Adipocyte (in vitro differentiated cells): ENCODE measurements around the gene SLC16A12.

ENCODE experiments used
- DNase-seq: peaks from one replicate; pipeline ENCODE4 v3.0.0-alpha.2; 2015; ENCODE audit warnings: low read depth
- H3K27me3 ChIP-seq: replicated peaks from 2 replicates; pipeline ENCODE4 v1.7.0; 2013; ENCODE audit warnings: mild to moderate bottlenecking, low read length, moderate library complexity; ENCODE audit not compliant: control insufficient read depth, insufficient read depth
- H3K36me3 ChIP-seq: 2 replicates; pipeline ENCODE4 v1.7.0; 2013; ENCODE audit warnings: low read length, mild to moderate bottlenecking, moderate library complexity; ENCODE audit not compliant: control insufficient read depth, insufficient read depth, severe bottlenecking
- H3K4me1 ChIP-seq: 2 replicates; pipeline ENCODE4 v1.7.0; 2013; ENCODE audit warnings: mild to moderate bottlenecking, low read length, moderate library complexity; ENCODE audit not compliant: control insufficient read depth, insufficient read depth
- H3K4me3 ChIP-seq: 2 replicates; pipeline ENCODE4 v1.7.0; 2013; ENCODE audit warnings: mild to moderate bottlenecking, low read length, moderate library complexity
- H3K9ac ChIP-seq: 2 replicates; pipeline ENCODE4 v1.7.0; 2013; ENCODE audit warnings: mild to moderate bottlenecking, low read length, moderate library complexity
- H3K9me3 ChIP-seq: 2 replicates; pipeline ENCODE4 v1.7.0; 2013; ENCODE audit warnings: mild to moderate bottlenecking, low read length, moderate library complexity; ENCODE audit not compliant: control insufficient read depth

SLC16A12 gene, protein sequence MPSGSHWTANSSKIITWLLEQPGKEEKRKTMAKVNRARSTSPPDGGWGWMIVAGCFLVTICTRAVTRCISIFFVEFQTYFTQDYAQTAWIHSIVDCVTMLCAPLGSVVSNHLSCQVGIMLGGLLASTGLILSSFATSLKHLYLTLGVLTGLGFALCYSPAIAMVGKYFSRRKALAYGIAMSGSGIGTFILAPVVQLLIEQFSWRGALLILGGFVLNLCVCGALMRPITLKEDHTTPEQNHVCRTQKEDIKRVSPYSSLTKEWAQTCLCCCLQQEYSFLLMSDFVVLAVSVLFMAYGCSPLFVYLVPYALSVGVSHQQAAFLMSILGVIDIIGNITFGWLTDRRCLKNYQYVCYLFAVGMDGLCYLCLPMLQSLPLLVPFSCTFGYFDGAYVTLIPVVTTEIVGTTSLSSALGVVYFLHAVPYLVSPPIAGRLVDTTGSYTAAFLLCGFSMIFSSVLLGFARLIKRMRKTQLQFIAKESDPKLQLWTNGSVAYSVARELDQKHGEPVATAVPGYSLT

DNA sequence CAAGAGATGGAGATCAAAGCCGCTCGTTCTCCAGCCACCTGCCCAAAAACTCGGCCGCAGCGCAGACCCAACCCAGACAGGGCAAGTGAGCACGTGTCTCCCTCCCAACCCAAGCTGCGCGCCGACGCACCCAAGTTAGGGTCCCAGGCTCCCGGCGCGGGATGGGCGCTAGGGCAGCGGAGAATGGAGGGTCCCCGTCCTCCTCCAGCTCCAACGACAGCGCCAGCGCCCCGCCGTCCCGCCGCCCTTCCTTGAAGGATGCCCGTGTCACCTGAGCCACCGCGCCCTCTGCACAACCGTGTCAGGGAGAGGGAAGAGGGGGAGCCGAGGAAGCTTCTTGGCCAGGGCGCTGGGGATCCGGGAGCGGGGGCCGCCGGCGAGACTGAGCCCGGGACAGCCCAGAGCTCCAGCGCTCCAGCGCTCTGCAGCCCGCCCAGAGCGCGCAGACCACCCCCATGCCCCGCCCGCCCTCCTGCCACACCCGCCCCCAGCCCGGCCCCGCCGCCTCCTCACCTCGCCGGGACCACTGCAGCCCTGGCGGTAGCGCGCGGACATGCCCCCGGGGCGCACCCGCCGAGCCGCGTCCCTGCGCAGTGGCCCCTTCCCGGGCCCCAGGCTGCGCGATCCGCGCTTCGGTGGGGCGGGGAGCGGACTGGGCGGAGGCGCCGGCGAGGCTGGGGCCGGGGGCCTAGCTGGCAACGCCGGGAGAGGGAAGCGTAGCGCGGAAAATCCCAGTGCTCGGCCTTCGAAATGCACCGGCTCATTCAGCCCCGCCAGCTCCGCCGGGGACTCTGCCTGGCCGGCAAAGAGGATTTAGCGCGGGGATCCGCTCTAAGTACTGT, at the start of gene SLC16A12:
Gene SLC16A12 (minus strand): TSS at position 424 of the 842 bp plus-strand sequence. CDS start 73,016 bp downstream, outside the sequence.
- no peaks in the 10 kb centered on the region for H3K9me3 ChIP-seq
- no peaks in the 10 kb centered on the region for H3K36me3 ChIP-seq
- H3K9ac ChIP-seq = peak within 1 kb of the TSS; percentile 35
- DNase-seq = peak; percentile 53
- peak within 1 kb of the TSS; percentile 72 for H3K4me3 ChIP-seq
- H3K4me1 ChIP-seq = peaks cover 5% of the 10 kb centered on the region
- H3K27me3 ChIP-seq = peaks cover 35% of the 10 kb centered on the region

DNA sequence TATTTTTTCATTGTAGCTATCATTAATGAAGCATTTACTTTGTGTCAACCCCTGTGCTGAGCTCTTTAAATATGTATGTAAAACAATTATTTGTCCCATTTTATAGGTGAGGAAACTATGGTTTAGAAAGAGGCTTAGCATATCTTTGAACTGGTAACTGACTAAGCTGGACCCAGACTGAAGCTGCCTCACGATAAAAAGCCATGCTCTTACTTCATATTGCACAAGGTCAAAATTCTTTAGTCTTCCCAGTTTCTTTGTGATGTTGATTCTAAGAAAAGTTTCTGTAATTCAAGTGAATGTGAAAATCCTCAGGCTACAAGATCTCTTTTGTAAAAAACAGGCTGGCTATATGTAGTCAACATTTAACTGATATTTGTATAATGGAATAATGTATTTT, 46.6 kb upstream of the SLC16A12 start:
- H3K9me3 ChIP-seq = peaks cover 2% of the 10 kb centered on the region
- no peaks in the 10 kb centered on the region for H3K4me1 ChIP-seq
- H3K36me3 ChIP-seq = peaks cover 10% of the 10 kb centered on the region
- H3K9ac ChIP-seq = no peak overlapping the region
- DNase-seq = peak; percentile 41
- no peak overlapping the region for H3K4me3 ChIP-seq
- H3K27me3 ChIP-seq = no peaks in the 10 kb centered on the region

GRCh38 chr10:89580243-89580642, 44.8 kb upstream of the SLC16A12 start:
- DNase-seq = no peak
- Histone ChIP-seq H3K36me3 (peaks cover 6% of the 10 kb centered on the region), H3K9ac (no peak overlapping the region), H3K4me1 (peaks cover 3% of the 10 kb centered on the region), H3K27me3 (no peaks in the 10 kb centered on the region), H3K4me3 (no peak overlapping the region), H3K9me3 (peaks cover 10% of the 10 kb centered on the region)

DNA sequence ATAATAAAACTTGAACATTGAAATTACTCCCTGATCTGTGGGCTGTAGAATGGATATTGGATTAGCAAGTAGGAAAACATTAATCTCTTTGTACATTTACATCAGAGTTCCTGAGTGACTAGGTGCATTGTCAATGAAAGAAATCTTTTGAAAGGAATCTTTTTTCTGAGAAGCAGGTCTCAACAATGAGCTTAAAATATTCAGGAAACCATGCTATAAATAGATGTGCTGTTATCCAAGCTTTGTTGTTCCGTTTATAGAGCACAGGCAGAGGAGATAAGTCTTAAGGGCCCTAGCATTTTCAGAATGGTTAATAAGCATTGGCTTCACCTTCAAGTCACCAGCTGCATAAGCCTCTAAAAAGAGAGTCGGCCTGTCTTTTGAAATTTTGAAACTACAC, 41.3 kb upstream of the SLC16A12 start:
- DNase-seq = no peak
- Histone ChIP-seq H3K36me3 (no peaks in the 10 kb centered on the region), H3K9ac (no peak overlapping the region), H3K9me3 (peaks cover 10% of the 10 kb centered on the region), H3K27me3 (no peaks in the 10 kb centered on the region), H3K4me3 (no peak overlapping the region), H3K4me1 (peaks cover 16% of the 10 kb centered on the region)

DNA sequence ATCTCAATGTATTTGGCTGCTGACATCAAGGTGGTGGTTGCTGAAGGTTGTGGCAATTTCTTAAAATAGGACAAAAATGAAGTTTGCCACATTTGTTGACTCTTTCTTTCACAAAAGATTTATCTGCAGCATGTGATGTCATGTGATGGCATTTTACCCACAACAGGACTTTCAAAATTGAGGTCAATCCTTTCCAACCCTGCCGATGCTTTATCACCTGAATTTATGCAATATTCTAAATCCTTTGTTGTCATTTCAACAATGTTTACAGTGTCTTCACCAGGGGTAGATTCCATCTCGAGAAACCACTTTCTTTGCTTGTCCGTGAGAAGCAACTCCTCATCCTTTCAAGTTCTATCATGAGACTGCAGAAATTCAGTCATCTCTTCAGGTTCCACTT, 40.6 kb upstream of the SLC16A12 start:
- peaks cover 16% of the 10 kb centered on the region for H3K4me1 ChIP-seq
- H3K27me3 ChIP-seq = no peaks in the 10 kb centered on the region
- H3K9ac ChIP-seq = no peak overlapping the region
- no peak overlapping the region for H3K4me3 ChIP-seq
- H3K9me3 ChIP-seq = peaks cover 10% of the 10 kb centered on the region
- H3K36me3 ChIP-seq = no peaks in the 10 kb centered on the region
- no peak for DNase-seq

GRCh38 chr10:89575031-89575430, 39.6 kb upstream of the SLC16A12 start:
- Histone ChIP-seq H3K4me3 (no peak overlapping the region), H3K9me3 (peaks cover 10% of the 10 kb centered on the region), H3K27me3 (no peaks in the 10 kb centered on the region), H3K36me3 (no peaks in the 10 kb centered on the region), H3K4me1 (peaks cover 16% of the 10 kb centered on the region), H3K9ac (no peak overlapping the region)
- no peak for DNase-seq

DNA sequence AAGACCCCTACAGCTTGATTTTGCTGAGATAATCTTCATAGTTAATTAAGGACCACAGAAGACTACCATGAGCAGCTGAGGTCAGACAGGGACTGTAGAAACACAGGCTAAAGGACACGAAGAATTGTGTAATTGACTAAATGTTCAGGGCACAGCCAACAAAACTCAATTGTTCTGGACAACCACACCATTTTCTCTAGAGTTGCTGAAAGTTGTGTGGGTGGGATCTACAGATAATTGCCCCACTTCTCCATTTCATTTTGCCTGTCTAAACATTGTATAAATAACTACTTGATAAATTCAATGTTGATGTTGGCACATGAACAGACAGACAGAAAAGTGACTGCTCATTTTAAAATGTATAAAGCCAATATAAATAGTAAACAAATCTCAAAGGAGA, 39.0 kb upstream of the SLC16A12 start:
- DNase-seq = peak; percentile 34
- Histone ChIP-seq H3K4me1 (peaks cover 16% of the 10 kb centered on the region), H3K4me3 (no peak overlapping the region), H3K9me3 (peaks cover 10% of the 10 kb centered on the region), H3K9ac (no peak overlapping the region), H3K27me3 (no peaks in the 10 kb centered on the region), H3K36me3 (no peaks in the 10 kb centered on the region)

DNA sequence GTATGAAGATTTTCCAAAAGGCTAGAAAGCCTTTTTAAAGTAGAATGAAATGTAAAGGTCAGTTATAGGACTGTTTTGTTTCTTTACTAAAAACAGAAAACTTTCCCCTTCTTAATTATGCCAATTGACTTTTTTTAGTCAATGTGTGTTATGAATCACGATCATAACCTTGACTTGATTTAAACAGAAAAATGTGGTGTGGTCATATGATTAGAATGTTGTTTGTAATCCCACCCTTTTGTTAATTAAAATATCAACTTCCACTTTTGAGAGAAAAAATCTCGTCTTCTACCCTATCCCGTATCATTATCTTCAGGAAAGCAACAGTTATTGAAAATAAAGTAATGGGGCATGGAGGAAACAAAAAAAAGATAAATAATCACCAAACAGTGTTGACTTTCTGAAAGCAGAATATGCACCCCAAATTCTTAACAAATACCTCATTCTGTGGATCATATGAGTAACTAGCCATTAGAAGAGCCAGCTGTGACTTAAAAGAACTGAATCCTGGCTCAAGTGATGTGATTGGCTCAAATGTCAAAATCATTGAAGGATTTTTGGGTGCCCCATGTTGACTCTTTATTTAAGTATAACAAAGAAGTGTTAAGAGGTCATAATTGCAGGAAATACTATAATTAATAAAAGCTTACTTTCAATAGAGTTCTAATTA, 32.3 kb upstream of the SLC16A12 start:
- Histone ChIP-seq H3K36me3 (no peaks in the 10 kb centered on the region), H3K4me3 (no peak overlapping the region), H3K9me3 (no peaks in the 10 kb centered on the region), H3K9ac (no peak overlapping the region), H3K4me1 (peaks cover 9% of the 10 kb centered on the region), H3K27me3 (no peaks in the 10 kb centered on the region)
- peak; percentile 48 for DNase-seq

DNA sequence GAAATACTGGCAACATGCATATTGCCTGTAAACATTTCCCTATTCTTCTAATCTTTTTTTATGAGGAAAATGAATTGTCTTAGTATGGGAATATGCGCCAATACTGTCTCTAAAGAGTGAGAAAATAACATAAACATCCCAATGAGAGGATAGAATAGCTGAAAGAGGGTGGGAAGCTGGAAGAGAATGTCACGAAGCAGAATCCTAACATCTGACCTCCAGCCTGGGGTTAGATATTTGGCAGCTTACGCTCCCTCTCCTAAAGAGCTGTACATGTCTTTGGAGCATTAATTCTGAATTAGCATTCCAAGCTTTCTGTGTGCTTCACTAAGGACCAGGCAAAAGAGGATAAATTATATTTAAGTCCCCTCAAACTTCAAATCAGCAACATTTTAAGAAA, 31.6 kb upstream of the SLC16A12 start:
- no peak overlapping the region for H3K4me3 ChIP-seq
- H3K27me3 ChIP-seq = no peaks in the 10 kb centered on the region
- DNase-seq = no peak
- H3K36me3 ChIP-seq = no peaks in the 10 kb centered on the region
- H3K4me1 ChIP-seq = peaks cover 9% of the 10 kb centered on the region
- H3K9ac ChIP-seq = no peak overlapping the region
- no peaks in the 10 kb centered on the region for H3K9me3 ChIP-seq

DNA sequence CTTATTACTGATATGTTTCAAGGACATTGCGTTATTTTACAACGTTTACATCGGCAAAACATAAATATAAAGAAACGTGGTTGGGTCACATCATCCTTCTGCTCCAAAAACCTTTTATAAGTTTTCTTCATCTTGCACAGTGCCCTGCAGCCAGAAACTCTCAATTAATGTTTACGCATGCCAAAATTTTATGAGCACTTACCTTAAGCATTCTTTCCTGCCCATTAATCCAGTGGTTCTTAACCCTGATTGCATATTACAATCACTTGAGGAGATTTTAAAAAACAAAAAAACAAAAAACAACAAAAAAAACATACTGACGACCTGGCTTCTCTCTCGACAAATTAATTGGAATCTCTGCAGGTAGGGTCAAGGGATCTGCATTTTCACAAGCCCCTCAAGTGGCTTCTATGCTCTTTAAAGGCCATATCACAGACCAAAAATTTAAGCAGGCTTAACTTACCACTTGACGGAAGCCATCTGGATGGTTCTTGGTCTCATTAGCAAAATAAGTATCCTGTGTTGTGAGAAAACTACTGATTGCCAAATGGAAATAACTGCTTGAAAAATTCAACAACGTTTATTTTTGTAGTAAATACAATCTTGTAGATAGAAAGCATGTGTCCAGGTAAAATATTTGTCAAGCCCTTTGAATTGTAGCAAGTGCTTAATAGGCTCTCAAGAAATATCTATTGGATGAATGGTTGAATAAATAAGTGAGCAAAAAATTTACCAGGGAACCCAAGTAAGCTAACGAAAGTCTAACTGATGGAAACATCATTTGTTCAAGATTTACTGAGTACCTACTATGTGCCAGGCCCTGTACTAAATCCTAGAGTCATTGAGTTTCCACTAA, 30.9 kb upstream of the SLC16A12 start:
- Histone ChIP-seq H3K9ac (no peak overlapping the region), H3K36me3 (no peaks in the 10 kb centered on the region), H3K9me3 (no peaks in the 10 kb centered on the region), H3K4me1 (peaks cover 9% of the 10 kb centered on the region), H3K27me3 (no peaks in the 10 kb centered on the region), H3K4me3 (no peak overlapping the region)
- no peak for DNase-seq
